ENCODE results near the gene C3orf62. TPM values are rescaled to one million over a fixed set of nuclear protein-coding genes. Genes with fewer than 3 reads are reported as not detected.

C3orf62 gene
- total RNA-seq, 4 donors from 2014 or later: 2.6 to 3.3 (median 3.0) TPM

DNA sequence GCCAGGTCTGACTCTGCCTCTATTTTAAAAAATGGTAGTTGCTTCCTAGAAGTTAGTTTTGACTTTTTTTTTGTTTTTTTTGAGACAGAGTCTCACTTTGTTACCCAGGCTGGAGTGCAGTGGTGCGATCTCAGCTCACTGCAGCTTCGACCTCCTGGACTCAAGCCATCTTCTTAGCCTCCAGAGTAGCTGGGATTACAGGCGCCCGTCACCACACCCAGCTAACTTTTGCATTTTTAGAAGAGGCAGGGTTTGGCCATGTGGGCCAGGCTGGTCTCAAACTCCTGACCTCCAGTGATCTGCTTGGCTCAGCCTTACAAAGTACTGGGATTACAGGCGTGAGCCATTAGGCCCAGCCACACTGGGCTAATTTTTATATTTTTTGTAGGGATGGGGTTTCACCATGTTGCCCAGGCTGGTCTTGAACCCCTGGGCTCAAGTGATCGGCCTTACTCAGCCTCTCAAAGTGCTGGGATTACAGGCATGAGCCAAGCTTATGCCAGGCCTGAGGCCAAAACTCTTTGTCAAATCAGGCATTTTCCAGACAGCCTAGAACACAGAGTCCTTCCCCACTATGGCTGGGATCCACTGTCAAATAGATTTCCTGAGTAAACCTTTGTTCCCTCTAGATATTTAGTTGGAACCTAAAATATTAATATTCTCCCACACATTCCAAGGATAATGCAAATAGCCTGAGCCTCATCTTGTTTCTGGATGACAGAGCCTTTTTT lies 13.7 kb downstream of the C3orf62 start:
- no peak for DNase-seq (ENCODE audit: low spot score in 2 of 2)
- H3K4me3 ChIP-seq: no peak overlapping the region
- H3K9me3 ChIP-seq: no peaks in the 10 kb centered on the region
- H3K27me3 ChIP-seq: no peaks in the 10 kb centered on the region
- WGBS, 2 donors: 70 to 83% methylated on average over 6 of the region's 6 CpGs
- peaks cover 0 to 20% (median 13%) of the 10 kb centered on the region in 4 donors for H3K4me1 ChIP-seq
- H3K36me3 ChIP-seq: no peaks in the 10 kb centered on the region
- no peak overlapping the region for H3K27ac ChIP-seq
- TF ChIP-seq, protein P1, sequence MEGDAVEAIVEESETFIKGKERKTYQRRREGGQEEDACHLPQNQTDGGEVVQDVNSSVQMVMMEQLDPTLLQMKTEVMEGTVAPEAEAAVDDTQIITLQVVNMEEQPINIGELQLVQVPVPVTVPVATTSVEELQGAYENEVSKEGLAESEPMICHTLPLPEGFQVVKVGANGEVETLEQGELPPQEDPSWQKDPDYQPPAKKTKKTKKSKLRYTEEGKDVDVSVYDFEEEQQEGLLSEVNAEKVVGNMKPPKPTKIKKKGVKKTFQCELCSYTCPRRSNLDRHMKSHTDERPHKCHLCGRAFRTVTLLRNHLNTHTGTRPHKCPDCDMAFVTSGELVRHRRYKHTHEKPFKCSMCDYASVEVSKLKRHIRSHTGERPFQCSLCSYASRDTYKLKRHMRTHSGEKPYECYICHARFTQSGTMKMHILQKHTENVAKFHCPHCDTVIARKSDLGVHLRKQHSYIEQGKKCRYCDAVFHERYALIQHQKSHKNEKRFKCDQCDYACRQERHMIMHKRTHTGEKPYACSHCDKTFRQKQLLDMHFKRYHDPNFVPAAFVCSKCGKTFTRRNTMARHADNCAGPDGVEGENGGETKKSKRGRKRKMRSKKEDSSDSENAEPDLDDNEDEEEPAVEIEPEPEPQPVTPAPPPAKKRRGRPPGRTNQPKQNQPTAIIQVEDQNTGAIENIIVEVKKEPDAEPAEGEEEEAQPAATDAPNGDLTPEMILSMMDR (IDR thresholded peaks at IDR 0.05): no peak
- TF ChIP-seq POLR2A (IDR thresholded peaks at IDR 0.05) (no peak), EP300 (IDR thresholded peaks at IDR 0.05) (no peak)

DNA sequence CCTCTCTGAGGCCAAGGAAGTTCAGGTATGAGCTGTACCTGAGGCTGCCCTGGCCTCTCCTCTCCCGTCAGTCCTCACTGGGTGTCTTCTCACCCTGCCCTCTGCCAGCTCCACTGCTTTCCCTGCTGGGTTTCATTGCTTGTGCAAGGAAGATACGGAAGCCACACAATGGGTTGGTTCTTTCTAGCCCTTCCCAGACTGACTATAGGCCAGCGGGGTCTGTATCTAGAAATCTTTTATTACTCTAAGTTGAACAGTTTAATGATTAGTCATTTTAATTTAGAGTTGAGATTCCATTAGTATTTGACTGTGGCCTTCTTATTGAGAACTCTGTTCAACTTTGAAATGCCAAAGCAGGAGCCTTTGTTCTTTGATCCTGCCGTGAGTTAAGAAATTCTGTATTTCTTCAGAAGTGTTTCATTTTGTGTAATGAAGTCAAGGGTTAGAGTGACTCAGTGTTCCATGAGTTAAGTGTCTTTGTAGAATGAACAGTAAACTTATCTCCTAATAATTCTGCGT lies 16.2 kb downstream of the C3orf62 start:
- peaks cover 0 to 15% (median 4%) of the 10 kb centered on the region in 4 donors for H3K4me1 ChIP-seq
- no peak overlapping the region for H3K4me3 ChIP-seq
- H3K27me3 ChIP-seq: no peaks in the 10 kb centered on the region
- H3K36me3 ChIP-seq: no peaks in the 10 kb centered on the region
- TF ChIP-seq EP300 (IDR thresholded peaks at IDR 0.05): no peak
- TF ChIP-seq POLR2A (IDR thresholded peaks at IDR 0.05): no peak
- TF ChIP-seq, protein P1 (IDR thresholded peaks at IDR 0.05): no peak
- H3K9me3 ChIP-seq: no peaks in the 10 kb centered on the region
- 63 to 68% methylated on average over 5 of the region's 5 CpGs for WGBS, 2 donors
- H3K27ac ChIP-seq: no peak overlapping the region
- DNase-seq (ENCODE audit: low spot score in 2 of 2): no peak

DNA sequence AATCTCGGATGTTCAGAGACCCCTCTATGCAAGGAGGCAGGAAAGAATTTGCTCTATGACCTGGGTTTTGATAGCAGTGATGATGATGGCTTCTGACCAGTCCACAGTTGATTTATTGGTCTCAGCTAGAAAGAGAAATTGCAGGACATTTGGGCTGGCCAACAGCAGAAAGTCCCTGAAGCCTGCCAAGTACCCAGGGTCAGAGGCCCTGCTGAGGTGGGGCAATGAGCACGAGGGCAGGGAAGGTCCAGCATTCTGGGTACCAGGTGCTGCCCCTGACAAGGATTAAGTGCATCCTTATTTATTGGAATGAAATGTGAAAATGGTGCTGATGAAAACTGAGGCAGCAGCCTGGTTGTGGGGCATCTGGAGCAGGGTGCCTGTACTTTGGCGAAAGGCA lies 19.8 kb downstream of the C3orf62 start:
- H3K9me3 ChIP-seq: no peaks in the 10 kb centered on the region
- no peak for DNase-seq (ENCODE audit: low spot score in 2 of 2)
- peaks cover 0 to 11% (median 2%) of the 10 kb centered on the region in 4 donors for H3K4me1 ChIP-seq
- no peaks in the 10 kb centered on the region for H3K36me3 ChIP-seq
- no peak for TF ChIP-seq EP300 (IDR thresholded peaks at IDR 0.05)
- no peak for TF ChIP-seq POLR2A (IDR thresholded peaks at IDR 0.05)
- TF ChIP-seq, protein P1 (IDR thresholded peaks at IDR 0.05): no peak
- H3K27ac ChIP-seq: no peak overlapping the region
- H3K27me3 ChIP-seq: no peaks in the 10 kb centered on the region
- no peak overlapping the region for H3K4me3 ChIP-seq
- WGBS, 2 donors: 40 to 64% methylated on average over 3 of the region's 3 CpGs

DNA sequence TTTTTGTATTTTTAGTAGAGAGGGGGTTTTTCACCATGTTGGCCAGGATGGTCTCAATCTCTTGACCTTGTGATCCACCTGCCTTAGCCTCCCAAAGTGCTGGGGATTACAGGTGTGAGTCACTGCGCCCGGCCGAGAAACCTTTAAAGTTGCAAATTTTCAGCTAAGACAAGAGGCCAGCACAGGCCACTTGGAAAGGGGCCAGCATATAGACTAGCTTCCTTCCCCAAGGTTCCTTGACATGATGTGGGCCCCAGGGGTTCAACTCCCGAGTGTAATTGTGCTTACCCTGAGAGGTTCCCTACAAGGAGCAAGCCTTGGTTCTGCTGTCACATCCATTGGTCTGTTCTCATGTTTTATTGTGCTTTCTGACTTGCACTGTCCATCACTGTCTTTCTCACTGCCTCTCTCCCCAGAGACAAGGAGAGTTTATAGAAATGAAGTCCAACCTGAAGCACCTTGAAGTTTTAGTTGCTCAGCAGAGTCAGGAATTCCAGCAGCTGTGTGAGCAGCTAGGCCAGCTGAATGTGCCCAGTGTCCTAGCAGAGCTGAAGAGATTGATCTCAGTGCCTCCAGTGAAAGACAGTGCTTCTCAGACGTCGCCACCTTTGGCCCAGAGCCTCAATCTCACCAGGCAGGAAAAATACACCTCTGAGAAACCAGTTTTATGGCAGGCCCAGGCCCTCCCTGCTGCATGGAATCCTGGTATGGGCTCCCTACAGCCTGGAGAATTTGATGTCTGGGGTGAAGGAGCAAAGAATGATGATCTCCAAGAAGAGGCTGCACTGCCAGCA lies 21.1 kb downstream of the C3orf62 start:
- no peaks in the 10 kb centered on the region for H3K36me3 ChIP-seq
- peaks cover 0 to 11% (median 2%) of the 10 kb centered on the region in 4 donors for H3K4me1 ChIP-seq
- H3K4me3 ChIP-seq: no peak overlapping the region
- no peaks in the 10 kb centered on the region for H3K27me3 ChIP-seq
- H3K9me3 ChIP-seq: no peaks in the 10 kb centered on the region
- 70 to 79% methylated on average over 6 of the region's 6 CpGs for WGBS, 2 donors
- no peak for DNase-seq (ENCODE audit: low spot score in 2 of 2)
- TF ChIP-seq POLR2A (IDR thresholded peaks at IDR 0.05): no peak
- TF ChIP-seq, protein P1 (IDR thresholded peaks at IDR 0.05): no peak
- TF ChIP-seq EP300 (IDR thresholded peaks at IDR 0.05): no peak
- H3K27ac ChIP-seq: no peak overlapping the region

DNA sequence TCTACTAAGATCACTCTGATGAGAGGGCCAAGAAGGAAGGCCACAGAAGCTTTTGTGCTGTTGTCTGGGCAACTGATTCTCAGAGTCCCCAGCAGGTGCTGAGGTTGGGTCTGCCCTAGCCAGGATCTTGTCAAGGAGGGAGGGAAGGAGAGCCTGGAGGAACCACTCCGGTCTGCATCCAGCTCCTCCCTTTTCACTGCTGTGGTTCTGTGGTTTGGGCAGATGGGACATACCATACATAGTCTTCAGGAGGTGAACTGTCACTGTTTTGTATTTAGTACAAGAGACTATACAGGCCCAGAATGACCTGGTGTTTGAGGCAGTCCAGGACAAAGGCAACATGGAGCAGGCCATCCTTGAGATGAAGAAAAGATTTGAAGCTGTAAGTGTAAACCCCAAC lies 21.9 kb downstream of the C3orf62 start:
- DNase-seq (ENCODE audit: low spot score in 2 of 2): no peak
- TF ChIP-seq EP300 (IDR thresholded peaks at IDR 0.05): no peak
- TF ChIP-seq, protein P1 (IDR thresholded peaks at IDR 0.05): no peak
- TF ChIP-seq POLR2A (IDR thresholded peaks at IDR 0.05): no peak
- Histone ChIP-seq H3K4me1 (peaks cover 0 to 11% (median 2%) of the 10 kb centered on the region in 4 donors), H3K27ac (no peak overlapping the region), H3K36me3 (no peaks in the 10 kb centered on the region), H3K9me3 (no peaks in the 10 kb centered on the region), H3K27me3 (no peaks in the 10 kb centered on the region), H3K4me3 (no peak overlapping the region)
- 57 to 58% methylated on average over 1 of the region's 1 CpG for WGBS, 2 donors

Data from tibial nerve (tissue), 4 donors.